22Rv1 (cell line): ENCODE results near the gene PARP3.

Experiments
- H3K27ac ChIP-seq: fragments of 450-650 bp; 2 replicates; pipeline ENCODE4 v1.5.1; 2017
- ZFX ChIP-seq: fragments of 450-650 bp; IDR thresholded peaks from 2 replicates; pipeline ENCODE4 v1.6.1; 2017; ENCODE audit warnings: antibody characterized with exemption, borderline replicate concordance
- TF ChIP-seq, protein P1 (sequence below): fragments of 450-650 bp; IDR thresholded peaks from 2 replicates; pipeline ENCODE4 v1.5.1; 2017; ENCODE audit warnings: mild to moderate bottlenecking

The PARP3 gene

DNA sequence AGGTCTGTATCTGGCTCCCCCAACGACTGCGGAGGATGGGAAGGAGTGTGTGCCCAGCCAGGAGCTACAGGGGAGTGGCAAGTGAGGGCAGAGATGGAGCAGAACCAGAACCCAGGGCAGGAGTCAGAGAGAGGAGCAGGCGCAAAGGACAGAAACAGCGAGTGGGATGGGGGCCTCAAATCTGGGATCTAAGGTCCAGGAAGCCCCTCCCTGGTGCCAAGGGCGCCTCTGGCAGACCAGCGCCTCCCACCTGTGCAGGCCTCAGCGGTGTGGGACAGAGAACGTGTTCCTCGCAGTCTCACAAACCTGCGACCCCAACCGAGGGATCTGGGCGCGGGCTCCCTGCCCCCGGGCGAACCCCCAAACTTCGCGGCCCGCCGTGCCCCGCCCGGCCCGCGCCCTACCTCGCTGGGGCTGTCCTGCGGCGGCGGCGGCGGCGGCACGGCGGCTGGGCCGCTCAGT, 24.8 kb downstream of the PARP3 start:
- peak overlapping the region; percentile 97 for H3K27ac ChIP-seq

DNA sequence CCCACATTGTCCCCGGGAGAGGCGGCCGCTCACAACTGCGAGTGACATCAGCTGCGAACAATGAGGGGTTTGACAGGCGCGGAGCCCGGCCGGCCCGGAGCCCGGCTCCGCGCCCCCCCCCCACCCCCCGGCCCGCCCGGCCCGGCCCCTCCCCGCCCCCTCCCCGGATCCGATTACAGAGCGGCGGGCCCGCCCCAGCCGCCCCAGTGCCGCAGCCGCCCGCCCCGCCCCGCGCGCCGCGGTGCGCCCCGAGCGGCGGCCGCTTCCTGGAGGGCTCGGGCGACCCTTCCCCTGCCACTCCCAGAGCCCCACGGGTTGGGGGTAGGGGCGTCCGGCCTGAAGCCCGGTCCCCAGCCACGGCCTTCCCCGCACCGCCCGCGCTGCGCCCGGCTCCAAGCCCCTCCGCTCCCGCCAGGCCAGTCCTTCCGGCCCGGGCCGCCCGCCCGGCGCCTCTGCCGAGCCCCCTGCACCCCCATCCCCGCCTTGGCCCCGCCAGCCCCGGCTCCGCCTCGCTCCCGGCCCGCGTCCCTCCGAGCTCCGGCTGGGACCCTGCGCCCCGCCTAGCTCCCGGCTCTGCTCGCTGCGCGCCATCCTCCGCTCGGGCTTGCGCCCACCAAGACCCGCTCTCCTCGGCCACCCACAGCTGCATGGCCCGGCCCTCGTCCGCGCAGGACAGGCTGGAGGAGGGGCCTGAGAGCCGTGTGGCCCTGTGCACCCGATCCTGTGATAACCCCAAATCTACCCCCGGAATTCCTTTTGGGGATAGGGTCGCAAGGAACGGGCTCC, 25.4 kb downstream of the PARP3 start, which contains the start of gene PCBP4:
Gene PCBP4 (minus strand): TSS at position 71 of the 786 bp plus-strand sequence. CDS start 6,214 bp downstream, outside the sequence.
- no peak for TF ChIP-seq ZFX
- TF ChIP-seq, protein P1, sequence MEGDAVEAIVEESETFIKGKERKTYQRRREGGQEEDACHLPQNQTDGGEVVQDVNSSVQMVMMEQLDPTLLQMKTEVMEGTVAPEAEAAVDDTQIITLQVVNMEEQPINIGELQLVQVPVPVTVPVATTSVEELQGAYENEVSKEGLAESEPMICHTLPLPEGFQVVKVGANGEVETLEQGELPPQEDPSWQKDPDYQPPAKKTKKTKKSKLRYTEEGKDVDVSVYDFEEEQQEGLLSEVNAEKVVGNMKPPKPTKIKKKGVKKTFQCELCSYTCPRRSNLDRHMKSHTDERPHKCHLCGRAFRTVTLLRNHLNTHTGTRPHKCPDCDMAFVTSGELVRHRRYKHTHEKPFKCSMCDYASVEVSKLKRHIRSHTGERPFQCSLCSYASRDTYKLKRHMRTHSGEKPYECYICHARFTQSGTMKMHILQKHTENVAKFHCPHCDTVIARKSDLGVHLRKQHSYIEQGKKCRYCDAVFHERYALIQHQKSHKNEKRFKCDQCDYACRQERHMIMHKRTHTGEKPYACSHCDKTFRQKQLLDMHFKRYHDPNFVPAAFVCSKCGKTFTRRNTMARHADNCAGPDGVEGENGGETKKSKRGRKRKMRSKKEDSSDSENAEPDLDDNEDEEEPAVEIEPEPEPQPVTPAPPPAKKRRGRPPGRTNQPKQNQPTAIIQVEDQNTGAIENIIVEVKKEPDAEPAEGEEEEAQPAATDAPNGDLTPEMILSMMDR, result no peak
- peak within 1 kb of the TSS; percentile 97 for H3K27ac ChIP-seq

More for the DNA sequence above, 24.8 kb downstream of the PARP3 start:
- no peak for TF ChIP-seq ZFX
- TF ChIP-seq, protein P1, result no peak

DNA sequence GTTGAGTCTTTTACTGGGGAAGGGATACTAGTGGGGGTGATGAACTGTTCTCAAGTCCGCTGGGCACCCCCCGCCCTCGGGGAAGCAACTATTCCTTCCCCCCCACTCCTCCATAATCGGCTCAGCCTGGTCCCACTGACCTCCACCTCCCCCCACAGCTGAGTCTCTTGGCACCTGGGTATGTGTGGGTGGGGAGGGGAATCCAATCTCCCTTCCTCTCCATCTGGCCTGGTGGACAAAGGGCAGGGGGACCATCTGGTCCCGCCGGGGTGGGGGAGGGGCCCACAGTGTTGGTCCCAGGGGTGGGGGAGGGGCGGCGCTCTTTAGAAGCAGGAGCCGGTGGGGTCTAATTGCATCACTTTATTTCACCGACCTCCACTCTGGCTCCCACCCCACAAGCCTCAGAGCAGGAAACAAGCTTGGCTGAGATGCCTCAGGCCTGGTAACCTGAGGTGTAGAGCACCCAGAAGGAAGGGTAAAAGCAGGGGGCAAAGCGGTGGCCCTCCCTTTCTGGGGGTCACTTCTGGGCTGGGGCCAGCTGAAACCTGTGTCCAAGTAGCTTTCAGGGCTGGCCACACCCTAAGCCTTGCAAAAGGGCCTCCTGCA, 26.1 kb downstream of the PARP3 start:
- peak overlapping the region; percentile 97 for H3K27ac ChIP-seq
- TF ChIP-seq, protein P1, result no peak
- no peak for TF ChIP-seq ZFX

DNA sequence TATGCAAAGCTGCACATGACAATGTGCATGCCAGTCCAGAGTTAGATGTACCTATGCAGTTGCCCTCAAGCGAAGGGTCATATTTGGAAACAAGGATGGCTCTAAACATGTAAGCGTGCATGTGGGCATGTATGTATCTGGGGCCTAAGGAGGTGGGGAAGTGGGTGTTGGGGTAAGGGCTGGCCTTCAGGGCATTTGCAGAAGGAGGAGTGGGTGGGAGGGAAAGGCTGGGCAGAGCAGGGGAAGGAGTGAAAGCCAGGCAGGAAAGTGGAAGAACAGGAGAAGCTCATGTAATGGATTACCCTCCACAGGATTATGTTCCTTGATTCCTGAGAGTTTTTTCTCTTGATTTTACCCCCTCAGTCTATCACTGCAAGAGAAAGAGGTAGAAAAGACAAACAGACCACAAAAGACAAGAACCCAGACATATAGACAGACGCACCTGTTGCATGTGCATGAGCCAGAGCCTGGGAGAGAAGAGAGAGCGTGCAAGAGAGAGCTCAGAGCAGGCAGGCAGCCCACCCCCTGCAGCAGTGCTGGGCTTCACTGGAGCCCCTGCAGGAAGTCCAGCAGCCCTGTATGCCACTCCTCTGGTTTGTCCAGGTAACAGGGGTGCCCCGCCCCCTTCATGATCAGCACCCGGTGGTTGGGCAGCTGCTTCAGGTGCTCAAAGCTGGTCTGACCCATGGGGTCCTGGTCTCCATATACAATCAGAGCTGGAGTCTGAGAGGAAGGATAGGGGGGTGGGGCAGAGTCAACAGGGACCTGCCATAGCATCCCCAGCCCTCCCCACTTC, 26.9 kb downstream of the PARP3 start:
- peak overlapping the region; percentile 97 for H3K27ac ChIP-seq
- TF ChIP-seq, protein P1, result no peak
- no peak for TF ChIP-seq ZFX

DNA sequence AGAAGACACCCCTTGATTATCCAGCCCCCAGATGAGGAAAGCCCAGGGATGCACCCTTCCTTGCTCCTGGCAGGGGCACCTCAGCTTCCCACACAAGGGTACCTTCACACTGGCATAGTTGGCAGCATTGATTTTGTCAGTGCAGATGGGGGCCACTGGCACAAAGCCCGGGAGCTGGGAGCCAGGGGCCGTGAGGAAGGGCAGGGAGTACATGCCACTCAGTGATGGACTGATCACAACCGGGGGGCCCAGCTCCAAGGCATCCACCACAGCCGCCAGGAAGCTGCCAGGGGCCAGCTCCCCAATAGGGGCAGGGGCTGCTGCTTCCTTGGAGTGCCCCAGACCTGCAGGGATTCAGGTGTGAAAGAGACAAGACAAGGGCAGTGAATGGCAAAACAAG, 27.7 kb downstream of the PARP3 start:
- H3K27ac ChIP-seq, result peak overlapping the region; percentile 97
- TF ChIP-seq, protein P1, result no peak
- TF ChIP-seq ZFX, result no peak

DNA sequence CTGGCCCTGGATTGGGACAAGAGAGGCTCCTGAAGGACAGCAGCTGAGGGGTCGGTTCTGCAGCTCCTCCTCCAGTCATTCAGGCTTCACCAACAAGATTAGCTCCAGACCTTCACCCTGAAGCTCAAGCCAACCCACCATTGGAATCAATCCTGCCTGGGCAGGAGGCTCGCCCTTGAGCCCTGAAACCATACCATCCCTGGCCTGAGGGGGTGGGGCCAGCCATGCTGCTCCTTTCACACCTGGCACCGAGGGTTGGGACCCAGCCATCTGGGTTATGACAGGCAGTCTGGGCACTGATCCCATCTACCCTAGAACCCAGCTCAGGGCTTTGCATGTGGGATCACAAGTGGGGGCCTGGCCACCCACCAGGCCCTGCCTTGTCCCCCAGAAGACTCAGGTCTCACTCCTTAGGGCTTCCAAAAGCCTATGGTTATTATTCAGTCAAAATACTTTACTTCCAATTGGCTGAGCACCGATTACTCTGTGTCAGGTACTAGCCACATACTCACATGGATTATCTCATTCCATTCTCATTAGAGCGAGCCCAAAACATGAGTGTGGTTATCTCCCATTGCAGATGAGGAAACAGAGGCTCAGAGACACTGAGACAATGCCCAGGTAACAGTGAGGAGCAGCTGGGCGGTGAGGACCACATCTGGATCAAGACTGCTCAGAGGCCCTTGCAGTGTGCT, 28.6 kb downstream of the PARP3 start:
- TF ChIP-seq, protein P1, result no peak
- no peak for TF ChIP-seq ZFX
- H3K27ac ChIP-seq, result peak overlapping the region; percentile 97
